ENCODE results near the gene LDLRAD2.

DNA sequence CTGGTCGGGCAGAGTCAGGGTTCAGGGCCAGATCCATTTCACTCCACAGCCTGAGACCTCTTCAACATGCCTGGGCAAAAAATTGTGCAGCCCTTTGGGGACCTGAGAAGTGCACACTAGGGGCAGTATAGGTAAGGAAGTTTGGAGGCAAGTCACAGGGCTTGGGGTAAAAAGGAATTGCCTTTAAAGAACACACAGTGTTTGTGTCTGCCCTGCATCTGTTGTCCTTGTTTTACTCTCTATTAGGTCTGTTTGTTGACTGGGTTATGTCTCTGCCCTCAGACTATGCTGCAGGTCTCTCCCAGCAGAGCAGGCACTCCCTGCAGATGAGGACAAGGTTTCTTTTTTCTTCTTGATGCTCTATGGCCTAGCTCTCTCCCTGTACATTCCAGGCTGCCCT, 22.0 kb downstream of the LDLRAD2 start:
- TF ChIP-seq, protein P1, sequence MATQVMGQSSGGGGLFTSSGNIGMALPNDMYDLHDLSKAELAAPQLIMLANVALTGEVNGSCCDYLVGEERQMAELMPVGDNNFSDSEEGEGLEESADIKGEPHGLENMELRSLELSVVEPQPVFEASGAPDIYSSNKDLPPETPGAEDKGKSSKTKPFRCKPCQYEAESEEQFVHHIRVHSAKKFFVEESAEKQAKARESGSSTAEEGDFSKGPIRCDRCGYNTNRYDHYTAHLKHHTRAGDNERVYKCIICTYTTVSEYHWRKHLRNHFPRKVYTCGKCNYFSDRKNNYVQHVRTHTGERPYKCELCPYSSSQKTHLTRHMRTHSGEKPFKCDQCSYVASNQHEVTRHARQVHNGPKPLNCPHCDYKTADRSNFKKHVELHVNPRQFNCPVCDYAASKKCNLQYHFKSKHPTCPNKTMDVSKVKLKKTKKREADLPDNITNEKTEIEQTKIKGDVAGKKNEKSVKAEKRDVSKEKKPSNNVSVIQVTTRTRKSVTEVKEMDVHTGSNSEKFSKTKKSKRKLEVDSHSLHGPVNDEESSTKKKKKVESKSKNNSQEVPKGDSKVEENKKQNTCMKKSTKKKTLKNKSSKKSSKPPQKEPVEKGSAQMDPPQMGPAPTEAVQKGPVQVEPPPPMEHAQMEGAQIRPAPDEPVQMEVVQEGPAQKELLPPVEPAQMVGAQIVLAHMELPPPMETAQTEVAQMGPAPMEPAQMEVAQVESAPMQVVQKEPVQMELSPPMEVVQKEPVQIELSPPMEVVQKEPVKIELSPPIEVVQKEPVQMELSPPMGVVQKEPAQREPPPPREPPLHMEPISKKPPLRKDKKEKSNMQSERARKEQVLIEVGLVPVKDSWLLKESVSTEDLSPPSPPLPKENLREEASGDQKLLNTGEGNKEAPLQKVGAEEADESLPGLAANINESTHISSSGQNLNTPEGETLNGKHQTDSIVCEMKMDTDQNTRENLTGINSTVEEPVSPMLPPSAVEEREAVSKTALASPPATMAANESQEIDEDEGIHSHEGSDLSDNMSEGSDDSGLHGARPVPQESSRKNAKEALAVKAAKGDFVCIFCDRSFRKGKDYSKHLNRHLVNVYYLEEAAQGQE (IDR thresholded peaks at IDR 0.05; ENCODE audit: insufficient replicate concordance, low read depth), result no peak
- TF ChIP-seq, protein P2, sequence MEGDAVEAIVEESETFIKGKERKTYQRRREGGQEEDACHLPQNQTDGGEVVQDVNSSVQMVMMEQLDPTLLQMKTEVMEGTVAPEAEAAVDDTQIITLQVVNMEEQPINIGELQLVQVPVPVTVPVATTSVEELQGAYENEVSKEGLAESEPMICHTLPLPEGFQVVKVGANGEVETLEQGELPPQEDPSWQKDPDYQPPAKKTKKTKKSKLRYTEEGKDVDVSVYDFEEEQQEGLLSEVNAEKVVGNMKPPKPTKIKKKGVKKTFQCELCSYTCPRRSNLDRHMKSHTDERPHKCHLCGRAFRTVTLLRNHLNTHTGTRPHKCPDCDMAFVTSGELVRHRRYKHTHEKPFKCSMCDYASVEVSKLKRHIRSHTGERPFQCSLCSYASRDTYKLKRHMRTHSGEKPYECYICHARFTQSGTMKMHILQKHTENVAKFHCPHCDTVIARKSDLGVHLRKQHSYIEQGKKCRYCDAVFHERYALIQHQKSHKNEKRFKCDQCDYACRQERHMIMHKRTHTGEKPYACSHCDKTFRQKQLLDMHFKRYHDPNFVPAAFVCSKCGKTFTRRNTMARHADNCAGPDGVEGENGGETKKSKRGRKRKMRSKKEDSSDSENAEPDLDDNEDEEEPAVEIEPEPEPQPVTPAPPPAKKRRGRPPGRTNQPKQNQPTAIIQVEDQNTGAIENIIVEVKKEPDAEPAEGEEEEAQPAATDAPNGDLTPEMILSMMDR (IDR thresholded peaks at IDR 0.05; ENCODE audit: insufficient read depth, low read length), result peak; percentile 3
- no peak for TF ChIP-seq SPI1 (IDR thresholded peaks at IDR 0.05; ENCODE audit: borderline replicate concordance, low read depth)
- no peak for TF ChIP-seq POLR2AphosphoS5 (IDR thresholded peaks at IDR 0.05; ENCODE audit: low read depth)
- TF ChIP-seq GABPA (IDR thresholded peaks at IDR 0.05; ENCODE audit: low read depth), result no peak
